HepG2 (cell line): ENCODE measurements around the gene RGS19. TPM values are rescaled to one million over a fixed set of nuclear protein-coding genes. Genes with fewer than 3 reads are reported as not detected.

Experiments
- ATF7 ChIP-seq, 2 experiments: fragments of 450-650 bp in 1 of 2; sonication (generic) in 1 of 2; formaldehyde crosslinking in 1 of 2; IDR thresholded peaks; 2 replicates each; pipeline versions ENCODE4 v1.4.0 to v1.6.1; 2016 to 2020; ENCODE audit warnings: antibody characterized with exemption in 1 of 2, mild to moderate bottlenecking in 1 of 2, missing genetic modification reagents in 1 of 2
- CEBPB ChIP-seq: IDR thresholded peaks from 2 replicates; pipeline ENCODE4 v1.6.1; 2011; ENCODE audit warnings: low read depth, low read length, improper control_type of control experiment, borderline replicate concordance
- EHMT2 ChIP-seq: fragments of 200-600 bp; sonication (generic); IDR thresholded peaks from 2 replicates; pipeline ENCODE4 v1.7.0; 2017; ENCODE audit warnings: antibody characterized with exemption, low read depth, low read length, borderline replicate concordance
- ETV5 ChIP-seq: IDR thresholded peaks from 2 replicates; pipeline ENCODE4 v1.6.1; 2018; ENCODE audit warnings: missing biosample characterization, missing genetic modification reagents, inconsistent platforms, borderline replicate concordance
- JUN ChIP-seq: sonication (generic); formaldehyde crosslinking; IDR thresholded peaks from 2 replicates; pipeline ENCODE4 v1.4.0; 2020; ENCODE audit warnings: mild to moderate bottlenecking, missing genetic modification reagents
- KDM4B ChIP-seq: sonication (generic); formaldehyde crosslinking; IDR thresholded peaks from 2 replicates; pipeline ENCODE4 v1.4.0; 2020; ENCODE audit warnings: missing genetic modification reagents
- LCORL ChIP-seq, 2 experiments: fragments of 450-650 bp in 1 of 2; sonication (generic) in 1 of 2; formaldehyde crosslinking in 1 of 2; IDR thresholded peaks; 2 replicates each; pipeline versions ENCODE4 v1.5.0 to v1.6.1; 2017 to 2020; ENCODE audit warnings: antibody characterized with exemption in 1 of 2, missing genetic modification reagents in 1 of 2
- MBD4 ChIP-seq: IDR thresholded peaks from 2 replicates; pipeline ENCODE4 v1.6.1; 2012; ENCODE audit warnings: low read length, inconsistent platforms, borderline replicate concordance
- NAIF1 ChIP-seq: sonication (generic); formaldehyde crosslinking; IDR thresholded peaks from 2 replicates; pipeline ENCODE4 v1.5.0; 2020; ENCODE audit warnings: mild to moderate bottlenecking, missing genetic modification reagents, borderline replicate concordance
- PLRG1 ChIP-seq: fragments of 450-650 bp; conservative IDR thresholded peaks from 2 replicates; pipeline ENCODE4 v1.6.1; 2016
- RAD21 ChIP-seq: fragments of 450-650 bp; formaldehyde crosslinking; IDR thresholded peaks from 2 replicates; pipeline ENCODE4 v1.5.0; 2020; ENCODE audit warnings: mild to moderate bottlenecking
- SRSF9 ChIP-seq: fragments of 200-400 bp; formaldehyde crosslinking; IDR thresholded peaks from 2 replicates; pipeline ENCODE4 v1.6.1; 2018; ENCODE audit warnings: borderline replicate concordance, mild to moderate bottlenecking, low read depth, low read length; ENCODE audit not compliant: insufficient read depth, poor library complexity, severe bottlenecking
- TARDBP ChIP-seq: sonication (generic); formaldehyde crosslinking; IDR thresholded peaks from 2 replicates; pipeline ENCODE4 v1.8.0; 2022; ENCODE audit warnings: mild to moderate bottlenecking, missing genetic modification reagents
- ZFX ChIP-seq: sonication (generic); formaldehyde crosslinking; IDR thresholded peaks from 2 replicates; pipeline ENCODE4 v1.4.0; 2020; ENCODE audit warnings: mild to moderate bottlenecking, low read depth, missing genetic modification reagents, moderate library complexity
- ZNF260 ChIP-seq: sonication (generic); formaldehyde crosslinking; IDR thresholded peaks from 2 replicates; pipeline ENCODE4 v1.4.0; 2020; ENCODE audit warnings: missing genetic modification reagents, low read depth, mild to moderate bottlenecking, borderline replicate concordance
- ZNF337 ChIP-seq: sonication (generic); formaldehyde crosslinking; IDR thresholded peaks from 2 replicates; pipeline ENCODE4 v1.5.1; 2020; ENCODE audit warnings: missing genetic modification reagents, low read depth, mild to moderate bottlenecking, borderline replicate concordance
- ZNF674 ChIP-seq: sonication (generic); formaldehyde crosslinking; IDR thresholded peaks from 2 replicates; pipeline ENCODE4 v1.5.0; 2020; ENCODE audit warnings: low read depth, mild to moderate bottlenecking, missing genetic modification reagents
- ZNF761 ChIP-seq: sonication (generic); formaldehyde crosslinking; conservative IDR thresholded peaks from 2 replicates; pipeline ENCODE4 v1.4.0; 2020; ENCODE audit warnings: mild to moderate bottlenecking, missing genetic modification reagents
- ZNF879 ChIP-seq: sonication (generic); formaldehyde crosslinking; IDR thresholded peaks from 2 replicates; pipeline ENCODE4 v1.8.1; 2023; ENCODE audit warnings: missing genetic modification reagents
- polyA plus RNA-seq, 8 experiments: library from polyadenylated mRNA; depleted of rRNA in 3 of 8; stranded (reverse) in 7 of 8; unstranded in 1 of 8; fragments of >200 nt; fragmentation: Illumina TruSeq in 4 of 8; extraction: Trizol in 4 of 8; gene quantifications; 2 replicates each; pipeline versions ENCODE4 v1.2.1 to v1.2.3, GENCODE V29; 2011 to 2016; ENCODE audit warnings: low read depth in 4 of 8, missing spikeins in 1 of 8, mixed read lengths in 1 of 8; ENCODE audit not compliant: insufficient read depth in 1 of 8
- total RNA-seq, 5 experiments: library from RNA; depleted of rRNA; stranded (reverse); fragments of >200 nt; fragmentation: Illumina TruSeq; extraction: Trizol; gene quantifications; 2 replicates each; pipeline ENCODE4 v1.2.3, GENCODE V29; 2016; ENCODE audit warnings: low read depth in 1 of 5
- TF ChIP-seq, protein P1 (sequence below): IDR thresholded peaks from 2 replicates; pipeline ENCODE4 v1.6.1; 2012; ENCODE audit warnings: low read depth, low read length, improper control_type of control experiment
- TF ChIP-seq, protein P2 (sequence below): IDR thresholded peaks from 2 replicates; pipeline ENCODE4 v1.6.1; 2018; ENCODE audit warnings: missing genetic modification reagents
- TF ChIP-seq, protein P3 (sequence below): sonication (generic); formaldehyde crosslinking; IDR thresholded peaks from 2 replicates; pipeline ENCODE4 v1.8.0; 2022; ENCODE audit warnings: missing genetic modification reagents, low read depth, mild to moderate bottlenecking, borderline replicate concordance
- TF ChIP-seq, protein P4 (sequence below): sonication (generic); formaldehyde crosslinking; IDR thresholded peaks from 2 replicates; pipeline ENCODE4 v1.5.0; 2020; ENCODE audit warnings: missing genetic modification reagents
- TF ChIP-seq, protein P5 (sequence below): sonication (generic); formaldehyde crosslinking; IDR thresholded peaks from 2 replicates; pipeline ENCODE4 v1.4.0; 2020; ENCODE audit warnings: missing genetic modification reagents

RGS19 gene
- total and polyA plus RNA-seq, 2 of the 13 experiments (the other 11 are each of a cell fraction or from before 2014, with no cell fraction given): 10.7 to 11.9 TPM

DNA sequence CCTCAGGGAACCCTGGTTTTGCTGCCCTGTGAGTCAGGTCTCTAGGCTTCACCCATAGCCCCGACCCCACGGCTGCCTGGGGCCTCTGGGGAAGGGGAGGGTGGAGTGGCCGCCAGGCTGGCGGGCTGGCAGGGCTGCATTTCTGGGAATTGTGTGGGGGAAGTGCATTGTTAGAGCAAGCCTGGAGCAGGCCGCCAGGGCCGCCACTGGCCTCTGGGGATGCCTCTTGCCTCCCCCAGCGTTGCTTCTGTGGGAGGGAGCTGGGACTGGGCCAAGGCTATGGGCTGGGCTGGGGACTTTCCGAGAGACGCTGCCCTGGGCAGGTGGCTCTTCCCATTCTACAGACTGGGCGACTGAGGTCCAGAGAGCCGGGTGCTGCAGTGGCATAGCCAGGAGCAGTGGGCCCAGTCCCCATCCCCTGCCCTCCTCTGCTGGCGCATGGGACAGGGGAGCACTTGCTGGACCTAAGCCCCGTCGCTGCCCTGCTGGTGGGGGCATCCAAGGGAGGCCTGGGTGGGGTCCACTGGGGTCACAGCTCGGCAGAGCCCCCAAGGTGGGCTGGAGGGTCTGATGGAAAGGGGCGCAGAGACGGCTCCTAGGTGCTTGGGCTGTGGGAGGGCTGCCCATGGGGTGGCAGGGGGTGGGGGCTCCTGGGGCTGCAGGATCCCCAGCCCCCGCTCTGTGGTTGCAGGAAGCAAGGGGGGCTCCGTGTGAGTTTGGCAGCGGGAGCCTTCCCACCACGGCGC, 23.3 kb downstream of the RGS19 start (continued):
- TF ChIP-seq ATF7 (IDR thresholded peaks at IDR 0.05) (no peak), ATF7 (CRISPR knock-in tag; IDR thresholded peaks at IDR 0.05) (no peak), RAD21 (no peak; the same call in 1 of the 2 replicates), ZNF879 (CRISPR knock-in tag) (no peak; the same call in none of the 2 replicates), ZNF337 (CRISPR knock-in tag) (no peak), TARDBP (CRISPR knock-in tag) (peak; percentile 50), KDM4B (peak; percentile 55; the same call in 1 of the 2 replicates), LCORL (IDR thresholded peaks at IDR 0.05) (no peak), LCORL (CRISPR knock-in tag; IDR thresholded peaks at IDR 0.05) (no peak), MBD4 (no peak), PLRG1 (no peak), NAIF1 (CRISPR knock-in tag) (no peak), ETV5 (CRISPR knock-in tag) (peak; percentile 22; the same call in 1 of the 2 replicates), ZNF674 (CRISPR knock-in tag) (no peak), EHMT2 (no peak), ZNF761 (CRISPR knock-in tag) (no peak), CEBPB (no peak), ZNF260 (CRISPR knock-in tag) (no peak), ZFX (peak; percentile 88), SRSF9 (no peak), JUN (CRISPR knock-in tag) (no peak)
- TF ChIP-seq, protein P1, sequence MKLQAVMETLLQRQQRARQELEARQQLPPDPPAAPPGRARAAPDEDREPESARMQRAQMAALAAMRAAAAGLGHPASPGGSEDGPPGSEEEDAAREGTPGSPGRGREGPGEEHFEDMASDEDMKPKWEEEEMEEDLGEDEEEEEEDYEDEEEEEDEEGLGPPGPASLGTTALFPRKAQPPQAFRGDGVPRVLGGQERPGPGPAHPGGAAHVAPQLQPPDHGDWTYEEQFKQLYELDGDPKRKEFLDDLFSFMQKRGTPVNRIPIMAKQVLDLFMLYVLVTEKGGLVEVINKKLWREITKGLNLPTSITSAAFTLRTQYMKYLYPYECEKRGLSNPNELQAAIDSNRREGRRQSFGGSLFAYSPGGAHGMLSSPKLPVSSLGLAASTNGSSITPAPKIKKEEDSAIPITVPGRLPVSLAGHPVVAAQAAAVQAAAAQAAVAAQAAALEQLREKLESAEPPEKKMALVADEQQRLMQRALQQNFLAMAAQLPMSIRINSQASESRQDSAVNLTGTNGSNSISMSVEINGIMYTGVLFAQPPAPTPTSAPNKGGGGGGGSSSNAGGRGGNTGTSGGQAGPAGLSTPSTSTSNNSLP: no peak
- TF ChIP-seq, protein P2, sequence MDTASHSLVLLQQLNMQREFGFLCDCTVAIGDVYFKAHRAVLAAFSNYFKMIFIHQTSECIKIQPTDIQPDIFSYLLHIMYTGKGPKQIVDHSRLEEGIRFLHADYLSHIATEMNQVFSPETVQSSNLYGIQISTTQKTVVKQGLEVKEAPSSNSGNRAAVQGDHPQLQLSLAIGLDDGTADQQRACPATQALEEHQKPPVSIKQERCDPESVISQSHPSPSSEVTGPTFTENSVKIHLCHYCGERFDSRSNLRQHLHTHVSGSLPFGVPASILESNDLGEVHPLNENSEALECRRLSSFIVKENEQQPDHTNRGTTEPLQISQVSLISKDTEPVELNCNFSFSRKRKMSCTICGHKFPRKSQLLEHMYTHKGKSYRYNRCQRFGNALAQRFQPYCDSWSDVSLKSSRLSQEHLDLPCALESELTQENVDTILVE (CRISPR knock-in tag): peak; percentile 82; the same call in 1 of the 2 replicates
- TF ChIP-seq, protein P3, sequence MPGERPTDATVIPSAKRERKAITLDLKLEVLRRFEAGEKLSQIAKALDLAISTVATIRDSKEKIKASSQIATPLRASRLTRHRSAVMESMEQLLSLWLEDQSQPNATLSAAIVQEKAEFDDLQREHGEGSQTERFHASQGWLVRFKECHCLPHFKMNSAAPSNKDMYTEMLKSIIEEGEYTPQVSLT: no peak
- TF ChIP-seq, protein P4, sequence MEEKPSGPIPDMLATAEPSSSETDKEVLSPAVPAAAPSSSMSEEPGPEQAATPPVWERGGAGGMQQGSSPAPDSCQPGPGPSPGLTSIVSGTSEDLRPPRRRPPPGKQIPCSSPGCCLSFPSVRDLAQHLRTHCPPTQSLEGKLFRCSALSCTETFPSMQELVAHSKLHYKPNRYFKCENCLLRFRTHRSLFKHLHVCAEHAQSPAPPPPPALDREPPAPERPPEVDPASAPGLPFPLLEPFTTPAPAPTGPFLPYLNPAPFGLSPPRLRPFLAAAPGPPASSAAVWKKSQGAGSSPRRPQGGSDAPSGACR (CRISPR knock-in tag): no peak
- TF ChIP-seq, protein P5, sequence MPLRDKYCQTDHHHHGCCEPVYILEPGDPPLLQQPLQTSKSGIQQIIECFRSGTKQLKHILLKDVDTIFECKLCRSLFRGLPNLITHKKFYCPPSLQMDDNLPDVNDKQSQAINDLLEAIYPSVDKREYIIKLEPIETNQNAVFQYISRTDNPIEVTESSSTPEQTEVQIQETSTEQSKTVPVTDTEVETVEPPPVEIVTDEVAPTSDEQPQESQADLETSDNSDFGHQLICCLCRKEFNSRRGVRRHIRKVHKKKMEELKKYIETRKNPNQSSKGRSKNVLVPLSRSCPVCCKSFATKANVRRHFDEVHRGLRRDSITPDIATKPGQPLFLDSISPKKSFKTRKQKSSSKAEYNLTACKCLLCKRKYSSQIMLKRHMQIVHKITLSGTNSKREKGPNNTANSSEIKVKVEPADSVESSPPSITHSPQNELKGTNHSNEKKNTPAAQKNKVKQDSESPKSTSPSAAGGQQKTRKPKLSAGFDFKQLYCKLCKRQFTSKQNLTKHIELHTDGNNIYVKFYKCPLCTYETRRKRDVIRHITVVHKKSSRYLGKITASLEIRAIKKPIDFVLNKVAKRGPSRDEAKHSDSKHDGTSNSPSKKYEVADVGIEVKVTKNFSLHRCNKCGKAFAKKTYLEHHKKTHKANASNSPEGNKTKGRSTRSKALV (CRISPR knock-in tag): peak; percentile 80
